GM23338 (cell line): ENCODE data around the gene SLTM. TPM values are rescaled to one million over a fixed set of nuclear protein-coding genes. Genes with fewer than 3 reads are reported as not detected.

ENCODE experiments used
- ATAC-seq: fragments of 200-7000 bp; cut with Tn5 transposase; 3 replicates; pipeline ENCODE4 v1.9.1; 2020
- DNase-seq: peaks from one replicate; pipeline ENCODE4 v3.0.0-alpha.2; 2015; ENCODE audit warnings: low spot score
- H2AFZ ChIP-seq: fragments of 200-600 bp; sonication (generic); 2 replicates; pipeline ENCODE4 v1.8.0; 2016; ENCODE audit warnings: antibody characterized with exemption, mild to moderate bottlenecking, moderate library complexity
- H3F3A ChIP-seq: fragments of 200-600 bp; sonication (generic); replicated peaks from 2 replicates; pipeline ENCODE4 v1.8.0; 2017; ENCODE audit warnings: antibody characterized with exemption, mixed run types, low read depth
- H3K27ac ChIP-seq: fragments of 200-600 bp; sonication (generic); 2 replicates; pipeline ENCODE4 v1.6.1; 2016; ENCODE audit warnings: low read depth
- H3K27me3 ChIP-seq: fragments of 200-600 bp; sonication (generic); 2 replicates; pipeline ENCODE4 v1.8.0; 2016; ENCODE audit warnings: mild to moderate bottlenecking, mixed run types, moderate library complexity; ENCODE audit not compliant: insufficient read depth
- H3K36me3 ChIP-seq: fragments of 200-600 bp; sonication (generic); 2 replicates; pipeline ENCODE4 v1.8.0; 2016; ENCODE audit warnings: mild to moderate bottlenecking; ENCODE audit not compliant: insufficient read depth
- H3K4me1 ChIP-seq: fragments of 200-600 bp; sonication (generic); 2 replicates; pipeline ENCODE4 v1.8.0; 2016; ENCODE audit warnings: mild to moderate bottlenecking, moderate library complexity; ENCODE audit not compliant: insufficient read depth
- H3K4me2 ChIP-seq: fragments of 200-600 bp; sonication (generic); 2 replicates; pipeline ENCODE4 v1.7.1; 2017; ENCODE audit warnings: mixed run types
- H3K4me3 ChIP-seq: fragments of 200-600 bp; sonication (generic); 2 replicates; pipeline ENCODE4 v1.6.1; 2016; ENCODE audit warnings: mixed run types
- H3K79me2 ChIP-seq: fragments of 200-600 bp; sonication (generic); replicated peaks from 2 replicates; pipeline ENCODE4 v1.8.0; 2017; ENCODE audit warnings: mild to moderate bottlenecking; ENCODE audit not compliant: insufficient read depth
- H3K9me2 ChIP-seq: fragments of 200-600 bp; sonication (generic); 2 replicates; pipeline ENCODE4 v1.8.0; 2017; ENCODE audit not compliant: insufficient read depth
- H4K20me1 ChIP-seq: fragments of 200-600 bp; sonication (generic); replicated peaks from 2 replicates; pipeline ENCODE4 v1.8.0; 2017; ENCODE audit warnings: mild to moderate bottlenecking; ENCODE audit not compliant: insufficient read depth
- H3K27ac Mint-ChIP-seq: 2 replicates; pipeline ENCODE4 v1.8.0; 2020; ENCODE audit warnings: inconsistent platforms, mild to moderate bottlenecking, moderate library complexity, mixed read lengths
- H3K27me3 Mint-ChIP-seq: 3 replicates; pipeline ENCODE4 v1.8.0; 2022; ENCODE audit warnings: low read depth, mild to moderate bottlenecking, moderate library complexity, mixed read lengths, inconsistent platforms; ENCODE audit not compliant: insufficient read depth, poor library complexity
- H3K36me3 Mint-ChIP-seq: 3 replicates; pipeline ENCODE4 v1.8.0; 2021; ENCODE audit warnings: low read depth, mild to moderate bottlenecking, inconsistent platforms, moderate library complexity, mixed read lengths
- H3K4me1 Mint-ChIP-seq: 3 replicates; pipeline ENCODE4 v1.8.0; 2020; ENCODE audit warnings: mild to moderate bottlenecking, inconsistent platforms, mixed read lengths
- H3K4me3 Mint-ChIP-seq: 3 replicates; pipeline ENCODE4 v1.8.0; 2021; ENCODE audit warnings: moderate library complexity, mild to moderate bottlenecking, inconsistent platforms, mixed read lengths
- H3K9me3 Mint-ChIP-seq: 3 replicates; pipeline ENCODE4 v1.8.0; 2020; ENCODE audit warnings: moderate library complexity, mild to moderate bottlenecking, inconsistent platforms, mixed read lengths
- CREB1 ChIP-seq: fragments of 250-450 bp; sonication (Bioruptor Pico); IDR thresholded peaks from 2 replicates; pipeline ENCODE4 v1.5.0; 2020; ENCODE audit warnings: low read depth, mild to moderate bottlenecking, moderate library complexity
- EZH2 ChIP-seq: fragments of 200-600 bp; sonication (generic); IDR thresholded peaks from one replicate; pipeline ENCODE4 v1.8.0; 2017; ENCODE audit warnings: antibody characterized with exemption, mild to moderate bottlenecking, low read depth; ENCODE audit not compliant: unreplicated experiment
- EZH2phosphoT487 ChIP-seq: fragments of 200-600 bp; sonication (generic); IDR thresholded peaks from one replicate; pipeline ENCODE4 v1.8.1; 2018; ENCODE audit warnings: antibody characterized with exemption; ENCODE audit not compliant: unreplicated experiment
- NANOG ChIP-seq: IDR thresholded peaks from 2 replicates; pipeline ENCODE4 v1.6.1; 2016; ENCODE audit warnings: antibody characterized with exemption, borderline replicate concordance
- STAT1 ChIP-seq: IDR thresholded peaks from one replicate; pipeline ENCODE4 v1.6.1; 2016; ENCODE audit warnings: antibody characterized with exemption; ENCODE audit not compliant: unreplicated experiment
- polyA plus RNA-seq: library from polyadenylated mRNA; unstranded; fragments of >200 nt; fragmentation: Nextera tagmentation; extraction: Ambion mirVana; gene quantifications from 2 replicates; pipeline ENCODE4 v1.2.1, GENCODE V29; 2016
- total RNA-seq: library from RNA; depleted of rRNA; stranded (reverse); fragments of >200 nt; shearing (Covaris generic); gene quantifications from 2 replicates; pipeline ENCODE4 v1.2.3, GENCODE V29; 2014
- TF ChIP-seq, protein P1 (sequence below): IDR thresholded peaks from one replicate; pipeline ENCODE4 v1.6.1; 2018; ENCODE audit warnings: antibody characterized with exemption; ENCODE audit not compliant: unreplicated experiment
- TF ChIP-seq, protein P2 (sequence below), 2 experiments: fragments of 200-600 bp in 1 of 2; sonication (generic) in 1 of 2; conservative IDR thresholded peaks; 2 replicates each; pipeline versions ENCODE4 v1.5.1 to v1.6.1; 2016 to 2017; ENCODE audit warnings: antibody characterized with exemption in 2 of 2, low read depth in 2 of 2, mild to moderate bottlenecking in 2 of 2, moderate library complexity in 1 of 2
- TF ChIP-seq, protein P3 (sequence below): IDR thresholded peaks from 2 replicates; pipeline ENCODE4 v1.6.1; 2016; ENCODE audit warnings: antibody characterized with exemption

SLTM gene
- total and polyA plus RNA-seq, 2 experiments from 2014 or later, result 210 to 476 TPM

- H3K36me3 ChIP-seq, result peaks cover 13% of the 10 kb centered on the region; the same call in 1 of the 2 replicates
- H4K20me1 ChIP-seq, result peaks cover 30% of the 10 kb centered on the region
- peaks cover 98% of the 10 kb centered on the region for H3K79me2 ChIP-seq
- H3K36me3 Mint-ChIP-seq, result peaks cover 69% of the 10 kb centered on the region; the same call in 2 of the 3 replicates
- peaks cover 34% of the 10 kb centered on the region for H3K4me1 ChIP-seq
- peaks cover 4% of the 10 kb centered on the region for H3K27me3 Mint-ChIP-seq
- peaks cover 21% of the 10 kb centered on the region for H3K4me1 Mint-ChIP-seq
- H3K27me3 ChIP-seq, result no peaks in the 10 kb centered on the region
- TF ChIP-seq, protein P1, sequence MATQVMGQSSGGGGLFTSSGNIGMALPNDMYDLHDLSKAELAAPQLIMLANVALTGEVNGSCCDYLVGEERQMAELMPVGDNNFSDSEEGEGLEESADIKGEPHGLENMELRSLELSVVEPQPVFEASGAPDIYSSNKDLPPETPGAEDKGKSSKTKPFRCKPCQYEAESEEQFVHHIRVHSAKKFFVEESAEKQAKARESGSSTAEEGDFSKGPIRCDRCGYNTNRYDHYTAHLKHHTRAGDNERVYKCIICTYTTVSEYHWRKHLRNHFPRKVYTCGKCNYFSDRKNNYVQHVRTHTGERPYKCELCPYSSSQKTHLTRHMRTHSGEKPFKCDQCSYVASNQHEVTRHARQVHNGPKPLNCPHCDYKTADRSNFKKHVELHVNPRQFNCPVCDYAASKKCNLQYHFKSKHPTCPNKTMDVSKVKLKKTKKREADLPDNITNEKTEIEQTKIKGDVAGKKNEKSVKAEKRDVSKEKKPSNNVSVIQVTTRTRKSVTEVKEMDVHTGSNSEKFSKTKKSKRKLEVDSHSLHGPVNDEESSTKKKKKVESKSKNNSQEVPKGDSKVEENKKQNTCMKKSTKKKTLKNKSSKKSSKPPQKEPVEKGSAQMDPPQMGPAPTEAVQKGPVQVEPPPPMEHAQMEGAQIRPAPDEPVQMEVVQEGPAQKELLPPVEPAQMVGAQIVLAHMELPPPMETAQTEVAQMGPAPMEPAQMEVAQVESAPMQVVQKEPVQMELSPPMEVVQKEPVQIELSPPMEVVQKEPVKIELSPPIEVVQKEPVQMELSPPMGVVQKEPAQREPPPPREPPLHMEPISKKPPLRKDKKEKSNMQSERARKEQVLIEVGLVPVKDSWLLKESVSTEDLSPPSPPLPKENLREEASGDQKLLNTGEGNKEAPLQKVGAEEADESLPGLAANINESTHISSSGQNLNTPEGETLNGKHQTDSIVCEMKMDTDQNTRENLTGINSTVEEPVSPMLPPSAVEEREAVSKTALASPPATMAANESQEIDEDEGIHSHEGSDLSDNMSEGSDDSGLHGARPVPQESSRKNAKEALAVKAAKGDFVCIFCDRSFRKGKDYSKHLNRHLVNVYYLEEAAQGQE, result no peak
- no peak for TF ChIP-seq EZH2phosphoT487
- TF ChIP-seq CREB1, result no peak
- no peak for TF ChIP-seq EZH2
- no peak for TF ChIP-seq NANOG
- TF ChIP-seq, protein P2, sequence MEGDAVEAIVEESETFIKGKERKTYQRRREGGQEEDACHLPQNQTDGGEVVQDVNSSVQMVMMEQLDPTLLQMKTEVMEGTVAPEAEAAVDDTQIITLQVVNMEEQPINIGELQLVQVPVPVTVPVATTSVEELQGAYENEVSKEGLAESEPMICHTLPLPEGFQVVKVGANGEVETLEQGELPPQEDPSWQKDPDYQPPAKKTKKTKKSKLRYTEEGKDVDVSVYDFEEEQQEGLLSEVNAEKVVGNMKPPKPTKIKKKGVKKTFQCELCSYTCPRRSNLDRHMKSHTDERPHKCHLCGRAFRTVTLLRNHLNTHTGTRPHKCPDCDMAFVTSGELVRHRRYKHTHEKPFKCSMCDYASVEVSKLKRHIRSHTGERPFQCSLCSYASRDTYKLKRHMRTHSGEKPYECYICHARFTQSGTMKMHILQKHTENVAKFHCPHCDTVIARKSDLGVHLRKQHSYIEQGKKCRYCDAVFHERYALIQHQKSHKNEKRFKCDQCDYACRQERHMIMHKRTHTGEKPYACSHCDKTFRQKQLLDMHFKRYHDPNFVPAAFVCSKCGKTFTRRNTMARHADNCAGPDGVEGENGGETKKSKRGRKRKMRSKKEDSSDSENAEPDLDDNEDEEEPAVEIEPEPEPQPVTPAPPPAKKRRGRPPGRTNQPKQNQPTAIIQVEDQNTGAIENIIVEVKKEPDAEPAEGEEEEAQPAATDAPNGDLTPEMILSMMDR (conservative IDR thresholded peaks at IDR 0.05; ENCODE audit: low read depth in 2 of 2), result no peak
- no peak for TF ChIP-seq STAT1
- no peak overlapping the region for H3K27ac Mint-ChIP-seq
- peaks cover 4% of the 10 kb centered on the region; the same call in 1 of the 2 replicates for H3F3A ChIP-seq
- H3K4me2 ChIP-seq, result no peak overlapping the region
- no peak overlapping the region for H3K4me3 ChIP-seq
- no peaks in the 10 kb centered on the region for H3K9me3 Mint-ChIP-seq
- H3K27ac ChIP-seq, result peak overlapping the region; percentile 52
- no peak overlapping the region for H2AFZ ChIP-seq
- ATAC-seq, result no peak
- no peaks in the 10 kb centered on the region for H3K9me2 ChIP-seq
- DNase-seq, result no peak
- H3K4me3 Mint-ChIP-seq, result no peak overlapping the region
Measured at GRCh38 chr15:58924327-58924726, 9.2 kb downstream of the SLTM start.

- Histone ChIP-seq H3K9me2 (no peaks in the 10 kb centered on the region), H4K20me1 (peaks cover 35% of the 10 kb centered on the region), H3K4me1 (peaks cover 29% of the 10 kb centered on the region), H3K36me3 (peaks cover 9% of the 10 kb centered on the region; the same call in 1 of the 2 replicates), H3F3A (peaks cover 4% of the 10 kb centered on the region; the same call in 1 of the 2 replicates), H3K27me3 (no peaks in the 10 kb centered on the region), H3K4me3 (no peak overlapping the region), H3K27ac (peak overlapping the region; percentile 52), H3K79me2 (peaks cover 98% of the 10 kb centered on the region), H3K4me2 (no peak overlapping the region), H2AFZ (no peak overlapping the region)
- no peak for DNase-seq
- Mint-ChIP-seq H3K4me3 (no peak overlapping the region), H3K27me3 (peaks cover 4% of the 10 kb centered on the region), H3K4me1 (peaks cover 21% of the 10 kb centered on the region), H3K36me3 (peaks cover 65% of the 10 kb centered on the region; the same call in 2 of the 3 replicates), H3K9me3 (no peaks in the 10 kb centered on the region), H3K27ac (0 out of 2 replicates have a peak overlapping the region, but pooled peaks have one; percentile 48)
- no peak for TF ChIP-seq CREB1
- no peak for TF ChIP-seq STAT1
- TF ChIP-seq, protein P3, sequence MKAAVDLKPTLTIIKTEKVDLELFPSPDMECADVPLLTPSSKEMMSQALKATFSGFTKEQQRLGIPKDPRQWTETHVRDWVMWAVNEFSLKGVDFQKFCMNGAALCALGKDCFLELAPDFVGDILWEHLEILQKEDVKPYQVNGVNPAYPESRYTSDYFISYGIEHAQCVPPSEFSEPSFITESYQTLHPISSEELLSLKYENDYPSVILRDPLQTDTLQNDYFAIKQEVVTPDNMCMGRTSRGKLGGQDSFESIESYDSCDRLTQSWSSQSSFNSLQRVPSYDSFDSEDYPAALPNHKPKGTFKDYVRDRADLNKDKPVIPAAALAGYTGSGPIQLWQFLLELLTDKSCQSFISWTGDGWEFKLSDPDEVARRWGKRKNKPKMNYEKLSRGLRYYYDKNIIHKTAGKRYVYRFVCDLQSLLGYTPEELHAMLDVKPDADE, result no peak
- no peak for ATAC-seq
Measured at GRCh38 chr15:58923696-58924300, 9.7 kb downstream of the SLTM start.
